ENCODE results near the gene CYTL1.

- TF ChIP-seq CTCF (IDR thresholded peaks at IDR 0.05; ENCODE audit: insufficient read depth, low read depth, low read length) (no peak), EZH2 (IDR thresholded peaks at IDR 0.05; ENCODE audit: insufficient read depth, low read length) (no peak)
Observed at GRCh38 chr4:5030927-5031326, 11.7 kb upstream of the CYTL1 start.

All from astrocyte (in vitro differentiated cells and primary cell).